ENCODE measurements around the gene NFYC. TPM values are rescaled to one million over a fixed set of nuclear protein-coding genes. Genes with fewer than 3 reads are reported as not detected.

NFYC gene
- total RNA-seq, 1 experiment from 2014 or later, result 63.3 TPM

DNA sequence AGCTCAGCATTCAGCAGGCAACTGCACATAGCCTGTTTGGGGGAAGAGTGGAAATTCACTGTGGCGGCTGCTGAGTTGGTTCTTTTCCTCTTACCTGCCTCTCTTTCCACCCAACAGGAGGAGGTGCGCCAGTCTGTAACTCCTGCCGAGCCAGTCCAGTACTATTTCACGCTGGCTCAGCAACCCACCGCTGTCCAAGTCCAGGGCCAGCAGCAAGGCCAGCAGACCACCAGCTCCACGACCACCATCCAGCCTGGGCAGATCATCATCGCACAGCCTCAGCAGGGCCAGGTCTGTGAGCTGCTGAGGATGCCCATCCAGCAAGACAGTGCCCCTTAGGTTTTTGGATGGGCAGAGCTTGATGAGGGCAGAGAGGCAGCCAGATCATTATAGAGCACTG is 66.5 kb downstream of the NFYC start:
- Histone ChIP-seq H3K79me2 (ENCODE audit: insufficient read depth, low read length) (no peaks in the 10 kb centered on the region), H4K20me1 (ENCODE audit: insufficient read depth) (no peaks in the 10 kb centered on the region), H3K27ac (ENCODE audit: low read depth, low read length) (no peak overlapping the region), H3K4me3 (replicated peaks in 1 of 2; ENCODE audit: low read depth in 1 of 2, low read length in 2 of 2) (no peak overlapping the region), H3K4me2 (ENCODE audit: low read length) (no peak overlapping the region), H2AFZ (ENCODE audit: low read depth, low read length, poor library complexity, severe bottlenecking) (no peak overlapping the region), H3K9ac (ENCODE audit: low read length) (no peak overlapping the region), H3K27me3 (ENCODE audit: insufficient read depth, low read length) (no peaks in the 10 kb centered on the region), H3K9me3 (ENCODE audit: control insufficient read depth in 1 of 2, insufficient read depth in 1 of 2, low read depth in 1 of 2, low read length in 2 of 2) (no peaks in the 10 kb centered on the region), H3K36me3 (ENCODE audit: control insufficient read depth in 1 of 2, insufficient read depth in 2 of 2, low read length in 2 of 2) (peaks cover 18 to 24% of the 10 kb centered on the region in 2 experiments), H3K9me2 (ENCODE audit: insufficient read depth) (no peaks in the 10 kb centered on the region), H3K4me1 (ENCODE audit: control insufficient read depth in 1 of 2, insufficient read depth in 2 of 2, low read length in 2 of 2) (no peaks in the 10 kb centered on the region)
- POLR2A ChIA-PET, result no interaction called here
- DNase-seq (ENCODE audit: low read depth, low spot score), result no peak
- intact Hi-C loops (cut with micrococcal nuclease), result no loop called here
- ATAC-seq, result no peak
- BruUV-seq (replicated peaks), result no TSS peak
- RAD21 ChIA-PET (ENCODE audit: low non-redundant PET in 1 of 2, low total read pairs in 2 of 2, uncharacterized antibody in 2 of 2, unreplicated experiment in 2 of 2), result no interaction called here
- TF ChIP-seq ZFX (IDR thresholded peaks at IDR 0.05) (no peak), EZH2phosphoT487 (IDR thresholded peaks at IDR 0.05; ENCODE audit: borderline replicate concordance) (no peak), POLR2A (IDR thresholded peaks at IDR 0.05; ENCODE audit: borderline replicate concordance, extremely low read depth, insufficient read depth, insufficient read length) (no peak), JUND (IDR thresholded peaks at IDR 0.05) (no peak), SRF (IDR thresholded peaks at IDR 0.05; ENCODE audit: low read depth) (no peak), SP1 (IDR thresholded peaks at IDR 0.05; ENCODE audit: low read depth) (no peak), ZNF274 (IDR thresholded peaks at IDR 0.05; ENCODE audit: low read depth, low read length) (no peak), CEBPB (IDR thresholded peaks at IDR 0.05; ENCODE audit: low read depth) (no peak), POLR2AphosphoS5 (IDR thresholded peaks at IDR 0.05; ENCODE audit: low read depth, low read length) (no peak), TCF7L2 (IDR thresholded peaks at IDR 0.05; ENCODE audit: borderline replicate concordance, extremely low read depth, insufficient read depth, insufficient read length) (no peak), MAX (IDR thresholded peaks at IDR 0.05) (no peak), FOSL1 (IDR thresholded peaks at IDR 0.05; ENCODE audit: low read depth) (no peak), EGR1 (IDR thresholded peaks at IDR 0.05; ENCODE audit: low read depth) (no peak), SIN3A (IDR thresholded peaks at IDR 0.05; ENCODE audit: low read depth) (no peak)
- CTCF ChIA-PET, result interaction anchor here (0.8 kb wide), 1 partner anchor 12 kb away, joined by 3 read pairs; no protein-coding TSS in a partner anchor
